ENCODE results near the gene RFC1. TPM values are rescaled to one million over a fixed set of nuclear protein-coding genes. Genes with fewer than 3 reads are reported as not detected.

The RFC1 gene
- polyA plus RNA-seq, 1 experiment: 18.1 TPM

DNA sequence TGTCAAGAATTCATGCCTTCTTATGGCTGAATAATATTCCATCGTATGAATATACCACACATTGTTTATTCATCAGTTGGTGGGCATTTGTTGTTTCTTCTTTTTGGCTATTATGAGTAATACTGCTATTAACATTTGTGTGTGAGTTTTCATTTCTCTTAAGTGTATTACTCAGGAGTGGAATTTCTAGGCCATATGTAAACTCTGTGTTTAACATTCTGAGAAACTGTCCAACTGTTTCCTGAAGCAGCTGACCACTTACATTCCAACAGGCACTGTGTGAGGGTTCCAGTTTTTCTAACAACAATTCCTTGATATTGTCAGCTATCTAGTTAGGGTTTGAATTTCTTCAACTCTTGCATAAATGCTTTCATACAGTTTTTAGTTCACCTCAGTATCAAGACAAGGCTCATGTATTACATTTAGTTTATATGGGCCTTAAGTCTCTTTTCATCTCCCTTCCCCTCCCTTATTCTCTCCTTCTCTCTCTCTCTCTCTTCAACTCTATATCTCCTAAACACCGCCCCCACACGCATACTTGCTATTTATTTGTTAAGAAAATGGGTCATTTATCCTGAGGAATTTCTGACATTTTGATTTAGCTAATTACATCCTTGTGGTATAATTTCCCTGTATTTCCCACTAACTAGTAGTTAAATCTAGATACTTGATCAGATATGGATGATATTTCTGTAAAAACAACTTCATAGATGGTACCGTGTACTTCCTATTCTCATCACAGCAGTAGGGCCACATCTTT lies 106.4 kb downstream of the RFC1 start:
- ChIA-PET CTCF (interaction anchor here (1.2 kb wide), 1 partner anchor 9 kb away, joined by 6 read pairs; no protein-coding TSS in a partner anchor), POLR2A (no interaction called here)
- Histone ChIP-seq H3K36me3 (ENCODE audit: control insufficient read depth, insufficient read depth, low read length) (peaks cover 1% of the 10 kb centered on the region; the same call in 1 of the 2 replicates), H3K27me3 (ENCODE audit: control insufficient read depth, insufficient read depth, low read length) (no peaks in the 10 kb centered on the region), H3K4me3 (ENCODE audit: low read depth, low read length) (no peak overlapping the region)
- DNase-seq (ENCODE audit: low read depth): no peak
- TF ChIP-seq, protein P1, sequence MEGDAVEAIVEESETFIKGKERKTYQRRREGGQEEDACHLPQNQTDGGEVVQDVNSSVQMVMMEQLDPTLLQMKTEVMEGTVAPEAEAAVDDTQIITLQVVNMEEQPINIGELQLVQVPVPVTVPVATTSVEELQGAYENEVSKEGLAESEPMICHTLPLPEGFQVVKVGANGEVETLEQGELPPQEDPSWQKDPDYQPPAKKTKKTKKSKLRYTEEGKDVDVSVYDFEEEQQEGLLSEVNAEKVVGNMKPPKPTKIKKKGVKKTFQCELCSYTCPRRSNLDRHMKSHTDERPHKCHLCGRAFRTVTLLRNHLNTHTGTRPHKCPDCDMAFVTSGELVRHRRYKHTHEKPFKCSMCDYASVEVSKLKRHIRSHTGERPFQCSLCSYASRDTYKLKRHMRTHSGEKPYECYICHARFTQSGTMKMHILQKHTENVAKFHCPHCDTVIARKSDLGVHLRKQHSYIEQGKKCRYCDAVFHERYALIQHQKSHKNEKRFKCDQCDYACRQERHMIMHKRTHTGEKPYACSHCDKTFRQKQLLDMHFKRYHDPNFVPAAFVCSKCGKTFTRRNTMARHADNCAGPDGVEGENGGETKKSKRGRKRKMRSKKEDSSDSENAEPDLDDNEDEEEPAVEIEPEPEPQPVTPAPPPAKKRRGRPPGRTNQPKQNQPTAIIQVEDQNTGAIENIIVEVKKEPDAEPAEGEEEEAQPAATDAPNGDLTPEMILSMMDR (IDR thresholded peaks at IDR 0.05; ENCODE audit: insufficient read depth, low read depth, low read length): no peak

DNA sequence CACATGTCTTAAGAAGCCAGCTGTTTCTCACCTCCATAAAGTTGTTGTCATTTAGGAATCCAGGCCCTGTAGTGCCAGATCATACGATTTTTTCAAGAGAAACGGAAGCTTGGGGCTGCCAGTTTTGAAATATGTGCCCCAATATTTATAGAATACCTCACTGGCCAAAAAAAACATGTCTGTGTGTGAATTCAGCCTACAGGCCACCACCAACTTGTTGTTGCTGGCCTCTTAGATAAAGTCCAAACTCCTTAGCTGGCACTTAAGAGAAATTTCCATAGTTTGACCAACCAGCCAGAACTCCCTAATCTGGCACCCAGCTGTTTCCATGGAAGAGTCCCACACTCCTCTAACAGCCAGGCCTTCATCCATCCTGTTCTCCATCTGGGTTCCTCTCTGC lies 109.7 kb downstream of the RFC1 start:
- TF ChIP-seq, protein P1 (IDR thresholded peaks at IDR 0.05; ENCODE audit: insufficient read depth, low read depth, low read length): no peak
- ChIA-PET CTCF (interaction anchor here (0.5 to 1.0 kb wide), 2 partner anchors 8 to 12 kb away, joined by 3 read pairs; no protein-coding TSS in a partner anchor), POLR2A (no interaction called here)
- Histone ChIP-seq H3K36me3 (ENCODE audit: control insufficient read depth, insufficient read depth, low read length) (peaks cover 1% of the 10 kb centered on the region; the same call in 1 of the 2 replicates), H3K4me3 (ENCODE audit: low read depth, low read length) (no peak overlapping the region), H3K27me3 (ENCODE audit: control insufficient read depth, insufficient read depth, low read length) (no peaks in the 10 kb centered on the region)
- DNase-seq (ENCODE audit: low read depth): no peak

DNA sequence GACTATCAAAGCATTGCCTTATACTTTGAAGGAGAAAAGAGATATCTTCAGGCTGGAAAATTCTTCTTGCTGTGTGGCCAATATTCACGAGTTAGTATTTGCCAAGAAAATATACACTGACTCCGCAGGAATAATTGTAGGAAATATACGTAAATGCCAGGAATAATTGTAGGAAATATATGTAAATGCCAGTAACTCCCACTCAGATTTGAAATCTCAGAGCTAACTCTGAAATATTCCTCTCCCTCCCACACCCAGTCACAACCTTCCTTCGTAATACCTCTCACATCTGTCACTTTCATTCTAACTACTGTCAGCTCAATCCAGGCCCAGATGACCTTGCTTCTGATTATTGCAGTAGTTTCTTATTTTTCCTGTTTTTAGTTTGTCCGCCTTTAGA lies 110.3 kb downstream of the RFC1 start:
- CTCF ChIA-PET: interaction anchor here (0.5 to 1.0 kb wide), 2 partner anchors 9 to 12 kb away, joined by 3 read pairs; no protein-coding TSS in a partner anchor
- no peak overlapping the region for H3K4me3 ChIP-seq (ENCODE audit: low read depth, low read length)
- no peak for DNase-seq (ENCODE audit: low read depth)
- TF ChIP-seq, protein P1 (IDR thresholded peaks at IDR 0.05; ENCODE audit: insufficient read depth, low read depth, low read length): no peak
- POLR2A ChIA-PET: interaction anchor here (0.5 to 0.6 kb wide), 2 partner anchors 55 to 64 kb away, joined by 3 to 10 read pairs; no protein-coding TSS in a partner anchor
- peaks cover 1% of the 10 kb centered on the region; the same call in 1 of the 2 replicates for H3K36me3 ChIP-seq (ENCODE audit: control insufficient read depth, insufficient read depth, low read length)
- no peaks in the 10 kb centered on the region for H3K27me3 ChIP-seq (ENCODE audit: control insufficient read depth, insufficient read depth, low read length)

DNA sequence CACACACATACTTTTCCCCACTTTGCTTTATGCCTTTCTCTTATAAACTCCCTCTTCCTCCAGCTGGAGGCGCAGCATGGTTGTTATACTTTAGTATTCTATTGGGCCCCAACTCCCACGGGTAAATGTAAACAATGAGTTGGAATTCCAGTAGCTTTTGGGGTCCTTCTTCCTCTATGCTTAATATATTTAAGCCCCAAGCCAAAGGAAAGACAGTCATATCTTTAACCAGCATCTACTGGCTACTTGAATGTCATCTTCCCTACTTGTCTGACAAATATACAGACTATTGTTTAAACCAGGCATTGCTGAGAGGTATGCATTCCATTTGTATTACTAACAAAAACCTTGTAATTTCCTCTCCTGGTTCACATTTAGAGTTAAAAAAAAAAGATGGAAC lies 110.9 kb downstream of the RFC1 start:
- ChIA-PET POLR2A (no interaction called here), CTCF (interaction anchor here (0.6 kb wide), 2 partner anchors 107 to 638 kb away, joined by 3 read pairs; no protein-coding TSS in a partner anchor)
- H3K36me3 ChIP-seq (ENCODE audit: control insufficient read depth, insufficient read depth, low read length): no peaks in the 10 kb centered on the region
- no peak for DNase-seq (ENCODE audit: low read depth)
- H3K4me3 ChIP-seq (ENCODE audit: low read depth, low read length): no peak overlapping the region
- TF ChIP-seq, protein P1 (IDR thresholded peaks at IDR 0.05; ENCODE audit: insufficient read depth, low read depth, low read length): 0 out of 2 replicates have a peak, but pooled peaks have one; percentile 27
- no peaks in the 10 kb centered on the region for H3K27me3 ChIP-seq (ENCODE audit: control insufficient read depth, insufficient read depth, low read length)

DNA sequence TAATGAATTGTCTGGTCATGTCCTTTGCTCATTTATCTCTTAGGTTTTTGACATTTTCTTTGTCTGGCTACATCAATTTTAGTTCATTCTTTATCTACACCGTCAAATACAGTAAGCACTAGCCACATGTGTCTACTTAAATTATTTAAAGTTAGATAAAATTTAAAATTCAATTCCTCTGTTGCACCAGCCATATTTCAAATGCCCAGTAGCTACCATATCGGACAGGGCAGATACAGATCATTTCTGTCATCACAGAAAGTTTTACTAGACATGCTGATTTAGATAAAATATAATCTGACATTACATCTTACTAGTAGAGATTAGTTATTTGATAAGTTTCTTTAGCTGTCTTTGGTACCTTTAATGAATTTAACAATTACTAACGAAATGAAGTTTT lies 122.7 kb downstream of the RFC1 start:
- Histone ChIP-seq H3K4me3 (ENCODE audit: low read depth, low read length) (no peak overlapping the region), H3K36me3 (ENCODE audit: control insufficient read depth, insufficient read depth, low read length) (peaks cover 1% of the 10 kb centered on the region; the same call in 1 of the 2 replicates), H3K27me3 (ENCODE audit: control insufficient read depth, insufficient read depth, low read length) (no peaks in the 10 kb centered on the region)
- DNase-seq (ENCODE audit: low read depth): no peak
- TF ChIP-seq, protein P1 (IDR thresholded peaks at IDR 0.05; ENCODE audit: insufficient read depth, low read depth, low read length): no peak
- POLR2A ChIA-PET: no interaction called here
- CTCF ChIA-PET: no interaction called here

Data from BJ (cell line).